GM19023 (cell line): ENCODE results near the gene PATJ.
A peak's percentile ranks its signal among the peaks of the same experiment; 100 is the strongest.
"Not testable (repeated sequence)": the region's sequence is repeated elsewhere in the genome, so short reads cannot be mapped to it uniquely, and the experiment has no call there.

Experiments used
- ATAC-seq: cut with Tn5 transposase; IDR thresholded peaks from one replicate; pipeline ENCODE4 v1.9.1; 2021; ENCODE audit warnings: mild to moderate bottlenecking, moderate library complexity; ENCODE audit not compliant: unreplicated experiment

The PATJ gene

GRCh38 chr1:62139410-62139809, 397.1 kb downstream of the PATJ start:
- no peak for ATAC-seq

GRCh38 chr1:62140666-62141065, 398.4 kb downstream of the PATJ start:
- no peak for ATAC-seq

- ATAC-seq = no peak
Measured at GRCh38 chr1:62142496-62142895, 400.2 kb downstream of the PATJ start.

GRCh38 chr1:62144238-62144831, 402.1 kb downstream of the PATJ start:
- no peak for ATAC-seq

- ATAC-seq = peak; percentile 65
Measured at GRCh38 chr1:62159940-62160348, 417.7 kb downstream of the PATJ start.

- no peak for ATAC-seq
Measured at GRCh38 chr1:62161711-62162110, 419.4 kb downstream of the PATJ start.

- not testable (repeated sequence) for ATAC-seq
Measured at GRCh38 chr1:62170380-62170779, 428.1 kb downstream of the PATJ start.

- no peak for ATAC-seq
Measured at GRCh38 chr1:62175568-62176179, 433.4 kb downstream of the PATJ start.

GRCh38 chr1:62176597-62177312, 434.5 kb downstream of the PATJ start:
- ATAC-seq = no peak

GRCh38 chr1:62177621-62178020, 435.3 kb downstream of the PATJ start:
- no peak for ATAC-seq

- ATAC-seq = no peak
Measured at GRCh38 chr1:62178372-62178771, 436.1 kb downstream of the PATJ start.

GRCh38 chr1:62180054-62180453, 437.8 kb downstream of the PATJ start:
- not testable (repeated sequence) for ATAC-seq

GRCh38 chr1:62180639-62181038, 438.4 kb downstream of the PATJ start:
- ATAC-seq = no peak

- no peak for ATAC-seq
Measured at GRCh38 chr1:62181532-62181931, 439.3 kb downstream of the PATJ start.

- ATAC-seq = not testable (repeated sequence)
Measured at GRCh38 chr1:62182157-62182556, 439.9 kb downstream of the PATJ start.

GRCh38 chr1:62183164-62184020, 441.1 kb downstream of the PATJ start:
- not testable (repeated sequence) for ATAC-seq

GRCh38 chr1:62184336-62184735, 442.1 kb downstream of the PATJ start:
- ATAC-seq = no peak

- ATAC-seq = not testable (repeated sequence)
Measured at GRCh38 chr1:62185233-62185632, 443.0 kb downstream of the PATJ start.

GRCh38 chr1:62185677-62186076, 443.4 kb downstream of the PATJ start:
- ATAC-seq = no peak

GRCh38 chr1:62187548-62187947, 445.3 kb downstream of the PATJ start:
- ATAC-seq = no peak

GRCh38 chr1:62188111-62188510, 445.8 kb downstream of the PATJ start:
- ATAC-seq = no peak
